ENCODE measurements around the gene LCE2C.

LCE2C gene

DNA sequence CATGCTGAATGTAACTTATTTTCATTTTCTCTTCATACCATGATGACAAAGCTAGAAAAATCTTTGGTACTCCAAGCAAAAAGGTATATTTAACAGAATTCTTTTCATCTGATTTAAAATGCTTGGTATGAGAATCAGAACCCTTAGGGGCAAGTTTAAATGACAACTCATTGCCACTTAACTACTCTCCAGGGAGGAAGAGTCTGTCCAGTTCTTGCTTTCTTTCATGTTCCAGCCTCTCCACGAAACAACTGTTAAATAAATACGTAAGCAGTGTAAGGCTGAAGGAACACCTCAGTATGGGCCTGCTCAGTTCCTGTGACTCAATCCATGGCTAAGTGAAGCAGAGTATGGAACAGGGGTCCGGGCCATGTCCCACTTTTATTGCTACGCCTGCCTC, 24.7 kb downstream of the LCE2C start:
- no peak for DNase-seq

DNA sequence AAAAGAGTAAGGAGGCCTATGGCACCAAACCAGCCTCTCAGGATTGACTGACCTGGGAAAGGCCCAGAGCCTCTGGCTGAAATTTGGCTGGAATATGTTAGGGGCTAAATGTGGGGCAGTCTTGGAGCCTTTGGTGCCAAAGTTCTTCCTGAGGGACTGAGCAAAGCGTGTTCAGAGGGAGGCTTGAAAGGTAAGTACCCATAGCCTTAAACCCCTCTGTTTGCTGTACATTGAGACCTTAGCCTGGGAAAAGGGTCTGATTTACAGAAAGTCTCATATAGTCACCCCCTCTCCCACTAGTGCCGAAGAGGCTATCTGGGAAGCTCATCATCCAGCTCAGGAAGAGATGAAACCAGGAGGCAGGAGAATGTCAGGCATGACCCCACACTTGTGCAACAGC, 32.8 kb downstream of the LCE2C start, which contains the start of gene LCE4A:
LCE4A (plus strand) TSS at position 301 of the 400 bp plus-strand sequence. CDS start 916 bp downstream, outside the sequence.
- no peak for DNase-seq
- in situ Hi-C loops (cut with HindIII; ENCODE audit: low pct_ligation_motif_present, low pct_unique_long_range_greater_than_20kb, low sequenced_read_pairs), result no loop called here

More for the DNA sequence above, 24.7 kb downstream of the LCE2C start:
- in situ Hi-C loops (cut with HindIII; ENCODE audit: low pct_ligation_motif_present, low pct_unique_long_range_greater_than_20kb, low sequenced_read_pairs), result no loop called here

- DNase-seq, result no peak
- in situ Hi-C loops (cut with HindIII; ENCODE audit: low pct_ligation_motif_present, low pct_unique_long_range_greater_than_20kb, low sequenced_read_pairs), result no loop called here
Observed at GRCh38 chr1:152718238-152718637, 43.2 kb downstream of the LCE2C start.

GRCh38 chr1:152725261-152725660, 50.2 kb downstream of the LCE2C start:
- in situ Hi-C loops (cut with HindIII; ENCODE audit: low pct_ligation_motif_present, low pct_unique_long_range_greater_than_20kb, low sequenced_read_pairs), result no loop called here

More at GRCh38 chr1:152725261-152725660, 50.2 kb downstream of the LCE2C start:
- no peak for DNase-seq

All from ACHN (cell line).